DMS 273 (cell line): ENCODE results near the gene DLGAP1.
"Not testable (repeated sequence)": the region's sequence is repeated elsewhere in the genome, so short reads cannot be mapped to it uniquely, and the experiment has no call there.

Experiments
- DNase-seq: peaks from one replicate; lab custom pipeline; 2025; ENCODE audit not compliant: unreplicated experiment; lab: John Stamatoyannopoulos, UW

The DLGAP1 gene

GRCh38 chr18:3616142-3616541, 839.0 kb downstream of the DLGAP1 start:
- no peak for DNase-seq

GRCh38 chr18:3615374-3615985, 839.6 kb downstream of the DLGAP1 start:
- DNase-seq: peak; percentile 8

GRCh38 chr18:3612315-3612714, 842.8 kb downstream of the DLGAP1 start:
- peak; percentile 6 for DNase-seq

GRCh38 chr18:3611313-3612090, 843.6 kb downstream of the DLGAP1 start:
- DNase-seq: no peak

- no peak for DNase-seq
These were observed 844.3 kb downstream of the DLGAP1 start for GRCh38 chr18:3610813-3611212.

GRCh38 chr18:3610188-3610708, 844.9 kb downstream of the DLGAP1 start:
- DNase-seq: no peak

- DNase-seq: no peak
These were observed 846.6 kb downstream of the DLGAP1 start for GRCh38 chr18:3608488-3608887.

- DNase-seq: not testable (repeated sequence)
These were observed 847.0 kb downstream of the DLGAP1 start for GRCh38 chr18:3608099-3608453.

- no peak for DNase-seq
These were observed 847.6 kb downstream of the DLGAP1 start for GRCh38 chr18:3607309-3608098.

- DNase-seq: not testable (repeated sequence)
These were observed 848.2 kb downstream of the DLGAP1 start for GRCh38 chr18:3606863-3607262.

- DNase-seq: no peak
These were observed 849.1 kb downstream of the DLGAP1 start for GRCh38 chr18:3605954-3606443.

GRCh38 chr18:3605486-3605952, 849.6 kb downstream of the DLGAP1 start:
- DNase-seq: no peak

GRCh38 chr18:3604498-3605408, 850.4 kb downstream of the DLGAP1 start:
- DNase-seq: peak; percentile 42

- no peak for DNase-seq
These were observed 850.9 kb downstream of the DLGAP1 start for GRCh38 chr18:3604235-3604497.

- DNase-seq: peak; percentile 90
These were observed 851.5 kb downstream of the DLGAP1 start for GRCh38 chr18:3603421-3604234.

- not testable (repeated sequence) for DNase-seq
These were observed 853.9 kb downstream of the DLGAP1 start for GRCh38 chr18:3601106-3601755.

- no peak for DNase-seq
These were observed 855.2 kb downstream of the DLGAP1 start for GRCh38 chr18:3599861-3600260.

- DNase-seq: no peak
These were observed 855.9 kb downstream of the DLGAP1 start for GRCh38 chr18:3599195-3599594.

GRCh38 chr18:3598581-3598980, 856.5 kb downstream of the DLGAP1 start:
- DNase-seq: no peak
